HepG2 (cell line): Measurements from ENCODE around the gene CYP2W1. TPM values are rescaled to one million over a fixed set of nuclear protein-coding genes. Genes with fewer than 3 reads are reported as not detected.
A peak's percentile ranks its signal among the peaks of the same experiment; 100 is the strongest.

Source experiments
- BORCS8-MEF2B ChIP-seq: sonication (generic); formaldehyde crosslinking; IDR thresholded peaks from 2 replicates; pipeline ENCODE4 v1.8.0; 2022; ENCODE audit warnings: mild to moderate bottlenecking, missing genetic modification reagents
- DPF2 ChIP-seq: sonication (generic); formaldehyde crosslinking; IDR thresholded peaks from 2 replicates; pipeline ENCODE4 v1.4.0; 2020; ENCODE audit warnings: mild to moderate bottlenecking, low read depth, missing genetic modification reagents, borderline replicate concordance
- FOXA3 ChIP-seq: IDR thresholded peaks from 2 replicates; pipeline ENCODE4 v1.6.1; 2016; ENCODE audit warnings: missing genetic modification reagents, missing compliant biosample characterization
- HNF4G ChIP-seq, 2 experiments: sonication (generic) in 1 of 2; formaldehyde crosslinking in 1 of 2; IDR thresholded peaks; 2 replicates each; pipeline versions ENCODE4 v1.4.0 to v1.6.1; 2011 to 2020; ENCODE audit warnings: borderline replicate concordance in 2 of 2, low read depth in 2 of 2, mild to moderate bottlenecking in 2 of 2, low read length in 1 of 2, missing genetic modification reagents in 1 of 2, moderate library complexity in 1 of 2
- KIAA2018 ChIP-seq: sonication (generic); formaldehyde crosslinking; IDR thresholded peaks from 2 replicates; pipeline ENCODE4 v1.5.0; 2020; ENCODE audit warnings: mild to moderate bottlenecking, missing genetic modification reagents, borderline replicate concordance
- NPAS2 ChIP-seq: sonication (generic); formaldehyde crosslinking; IDR thresholded peaks from 2 replicates; pipeline ENCODE4 v1.8.0; 2022; ENCODE audit warnings: mild to moderate bottlenecking, missing genetic modification reagents, borderline replicate concordance
- PCBP1 ChIP-seq: fragments of 200-400 bp; formaldehyde crosslinking; IDR thresholded peaks from 2 replicates; pipeline ENCODE4 v1.6.1; 2017; ENCODE audit warnings: mild to moderate bottlenecking, low read depth, low read length, borderline replicate concordance
- PHF21A ChIP-seq: sonication (generic); formaldehyde crosslinking; IDR thresholded peaks from 2 replicates; pipeline ENCODE4 v1.5.0; 2020; ENCODE audit warnings: mild to moderate bottlenecking, missing genetic modification reagents
- SAP130 ChIP-seq: IDR thresholded peaks from 2 replicates; pipeline ENCODE4 v1.6.1; 2016; ENCODE audit warnings: low read depth
- TGIF2 ChIP-seq: IDR thresholded peaks from 2 replicates; pipeline ENCODE4 v1.6.1; 2016; ENCODE audit warnings: control low read depth, missing compliant biosample characterization
- ZFP36L1 ChIP-seq: sonication (generic); formaldehyde crosslinking; IDR thresholded peaks from 2 replicates; pipeline ENCODE4 v1.8.0; 2022; ENCODE audit warnings: mild to moderate bottlenecking, missing genetic modification reagents, moderate library complexity
- ZIK1 ChIP-seq: sonication (generic); formaldehyde crosslinking; IDR thresholded peaks from 2 replicates; pipeline ENCODE4 v1.5.0; 2020; ENCODE audit warnings: mild to moderate bottlenecking, low read depth, missing genetic modification reagents, borderline replicate concordance
- ZNF781 ChIP-seq: sonication (generic); formaldehyde crosslinking; IDR thresholded peaks from 2 replicates; pipeline ENCODE4 v1.5.1; 2020; ENCODE audit warnings: borderline replicate concordance, mild to moderate bottlenecking, missing genetic modification reagents; ENCODE audit errors: not compliant biosample characterization
- ZNF816 ChIP-seq: sonication (generic); formaldehyde crosslinking; IDR thresholded peaks from 2 replicates; pipeline ENCODE4 v1.8.0; 2022; ENCODE audit warnings: missing genetic modification reagents, mild to moderate bottlenecking, borderline replicate concordance
- polyA plus RNA-seq, 8 experiments: library from polyadenylated mRNA; depleted of rRNA in 3 of 8; stranded (reverse) in 7 of 8; unstranded in 1 of 8; fragments of >200 nt; fragmentation: Illumina TruSeq in 4 of 8; extraction: Trizol in 4 of 8; gene quantifications; 2 replicates each; pipeline versions ENCODE4 v1.2.1 to v1.2.3, GENCODE V29; 2011 to 2016; ENCODE audit warnings: low read depth in 4 of 8, missing spikeins in 1 of 8, mixed read lengths in 1 of 8; ENCODE audit not compliant: insufficient read depth in 1 of 8
- total RNA-seq, 5 experiments: library from RNA; depleted of rRNA; stranded (reverse); fragments of >200 nt; fragmentation: Illumina TruSeq; extraction: Trizol; gene quantifications; 2 replicates each; pipeline ENCODE4 v1.2.3, GENCODE V29; 2016; ENCODE audit warnings: low read depth in 1 of 5
- TF ChIP-seq, protein P1 (sequence below): sonication (generic); formaldehyde crosslinking; IDR thresholded peaks from 2 replicates; pipeline ENCODE4 v1.4.0; 2020; ENCODE audit warnings: missing genetic modification reagents, borderline replicate concordance
- TF ChIP-seq, protein P2 (sequence below): sonication (generic); formaldehyde crosslinking; IDR thresholded peaks from 2 replicates; pipeline ENCODE4 v1.8.1; 2023; ENCODE audit warnings: mild to moderate bottlenecking, missing genetic modification reagents, borderline replicate concordance

CYP2W1 gene
- total and polyA plus RNA-seq, 2 of the 13 experiments (the other 11 are each of a cell fraction or from before 2014, with no cell fraction given): 19.5 to 31.7 TPM

DNA sequence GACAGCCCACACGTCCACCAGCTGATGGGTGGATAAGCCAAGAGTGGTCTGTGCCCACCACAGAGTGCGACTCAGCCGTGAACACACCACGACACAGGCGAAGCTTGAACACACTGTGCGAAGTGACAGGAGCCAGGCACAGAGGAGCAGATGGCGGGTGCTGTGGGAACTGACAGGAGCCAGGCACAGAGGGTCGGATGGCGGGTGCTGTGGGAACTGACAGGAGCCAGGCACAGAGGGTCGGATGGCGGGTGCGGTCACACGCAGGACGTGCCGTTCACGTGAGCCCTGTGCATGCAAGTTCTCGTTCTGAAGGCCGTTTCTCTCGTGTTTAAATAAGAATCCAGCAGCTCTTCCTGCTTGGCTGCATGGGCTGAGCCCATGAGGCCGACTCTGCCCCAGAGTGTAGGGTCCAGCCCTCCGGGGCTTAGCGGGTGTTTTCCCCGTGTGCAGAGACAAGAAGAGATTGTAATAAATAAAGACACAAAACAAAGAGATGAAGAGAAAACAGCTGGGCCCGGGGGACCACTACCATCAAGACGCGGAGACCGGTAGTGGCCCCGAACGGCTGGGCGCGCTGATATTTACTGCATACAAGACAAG, 22.6 kb upstream of the CYP2W1 start (continued):
- TF ChIP-seq ZNF781 (CRISPR knock-in tag) (peak; percentile 50), KIAA2018 (CRISPR knock-in tag) (no peak), ZIK1 (CRISPR knock-in tag) (peak; percentile 73; the same call in 1 of the 2 replicates), DPF2 (CRISPR knock-in tag) (peak; percentile 66), PHF21A (peak; percentile 71; the same call in 1 of the 2 replicates), TGIF2 (no peak), ZFP36L1 (CRISPR knock-in tag) (no peak), NPAS2 (CRISPR knock-in tag) (no peak), SAP130 (CRISPR knock-in tag) (peak; percentile 82), HNF4G (IDR thresholded peaks at IDR 0.05; ENCODE audit: borderline replicate concordance, low read depth, low read length) (peak; percentile 44; the same call in 1 of the 2 replicates), HNF4G (CRISPR knock-in tag; IDR thresholded peaks at IDR 0.05; ENCODE audit: borderline replicate concordance, low read depth) (peak; percentile 62; the same call in 1 of the 2 replicates), FOXA3 (peak; percentile 45), PCBP1 (no peak), BORCS8-MEF2B (CRISPR knock-in tag) (peak; percentile 67), ZNF816 (CRISPR knock-in tag) (no peak)
- TF ChIP-seq, protein P1, sequence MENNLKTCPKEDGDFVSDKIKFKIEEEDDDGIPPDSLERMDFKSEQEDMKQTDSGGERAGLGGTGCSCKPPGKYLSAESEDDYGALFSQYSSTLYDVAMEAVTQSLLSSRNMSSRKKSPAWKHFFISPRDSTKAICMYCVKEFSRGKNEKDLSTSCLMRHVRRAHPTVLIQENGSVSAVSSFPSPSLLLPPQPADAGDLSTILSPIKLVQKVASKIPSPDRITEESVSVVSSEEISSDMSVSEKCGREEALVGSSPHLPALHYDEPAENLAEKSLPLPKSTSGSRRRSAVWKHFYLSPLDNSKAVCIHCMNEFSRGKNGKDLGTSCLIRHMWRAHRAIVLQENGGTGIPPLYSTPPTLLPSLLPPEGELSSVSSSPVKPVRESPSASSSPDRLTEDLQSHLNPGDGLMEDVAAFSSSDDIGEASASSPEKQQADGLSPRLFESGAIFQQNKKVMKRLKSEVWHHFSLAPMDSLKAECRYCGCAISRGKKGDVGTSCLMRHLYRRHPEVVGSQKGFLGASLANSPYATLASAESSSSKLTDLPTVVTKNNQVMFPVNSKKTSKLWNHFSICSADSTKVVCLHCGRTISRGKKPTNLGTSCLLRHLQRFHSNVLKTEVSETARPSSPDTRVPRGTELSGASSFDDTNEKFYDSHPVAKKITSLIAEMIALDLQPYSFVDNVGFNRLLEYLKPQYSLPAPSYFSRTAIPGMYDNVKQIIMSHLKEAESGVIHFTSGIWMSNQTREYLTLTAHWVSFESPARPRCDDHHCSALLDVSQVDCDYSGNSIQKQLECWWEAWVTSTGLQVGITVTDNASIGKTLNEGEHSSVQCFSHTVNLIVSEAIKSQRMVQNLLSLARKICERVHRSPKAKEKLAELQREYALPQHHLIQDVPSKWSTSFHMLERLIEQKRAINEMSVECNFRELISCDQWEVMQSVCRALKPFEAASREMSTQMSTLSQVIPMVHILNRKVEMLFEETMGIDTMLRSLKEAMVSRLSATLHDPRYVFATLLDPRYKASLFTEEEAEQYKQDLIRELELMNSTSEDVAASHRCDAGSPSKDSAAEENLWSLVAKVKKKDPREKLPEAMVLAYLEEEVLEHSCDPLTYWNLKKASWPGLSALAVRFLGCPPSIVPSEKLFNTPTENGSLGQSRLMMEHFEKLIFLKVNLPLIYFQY: peak; percentile 60; the same call in 1 of the 2 replicates
- TF ChIP-seq, protein P2, sequence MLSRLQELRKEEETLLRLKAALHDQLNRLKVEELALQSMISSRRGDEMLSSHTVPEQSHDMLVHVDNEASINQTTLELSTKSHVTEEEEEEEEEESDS (CRISPR knock-in tag): no peak
